NOMO-1 treated with dmso at 0.1 percent for 144 hours (cell line): ENCODE data around the gene MRRF.
"Not testable (repeated sequence)": the region's sequence is repeated elsewhere in the genome, so short reads cannot be mapped to it uniquely, and the experiment has no call there.

Experiments
- DNase-seq: peaks from one replicate; lab custom pipeline; 2025; ENCODE audit not compliant: unreplicated experiment; lab: John Stamatoyannopoulos, UW

Gene MRRF

GRCh38 chr9:122350577-122351355, 86.1 kb downstream of the MRRF start:
- peak; percentile 54 for DNase-seq

GRCh38 chr9:122354536-122355199, 90.0 kb downstream of the MRRF start:
- no peak for DNase-seq

- no peak for DNase-seq
These were observed 90.7 kb downstream of the MRRF start for GRCh38 chr9:122355336-122355875.

- no peak for DNase-seq
These were observed 91.9 kb downstream of the MRRF start for GRCh38 chr9:122356627-122357026.

- DNase-seq: no peak
These were observed 96.2 kb downstream of the MRRF start for GRCh38 chr9:122360891-122361290.

- DNase-seq: not testable (repeated sequence)
These were observed 98.4 kb downstream of the MRRF start for GRCh38 chr9:122363131-122363530.

GRCh38 chr9:122364117-122364782, 99.6 kb downstream of the MRRF start:
- no peak for DNase-seq

GRCh38 chr9:122364783-122365150, 100.1 kb downstream of the MRRF start:
- no peak for DNase-seq

- no peak for DNase-seq
These were observed 101.5 kb downstream of the MRRF start for GRCh38 chr9:122366074-122366660.

- no peak for DNase-seq
These were observed 102.4 kb downstream of the MRRF start for GRCh38 chr9:122367065-122367464.

GRCh38 chr9:122367774-122368460, 103.2 kb downstream of the MRRF start:
- DNase-seq: no peak

GRCh38 chr9:122368642-122369041, 104.0 kb downstream of the MRRF start:
- no peak for DNase-seq

- DNase-seq: peak; percentile 58
These were observed 105.6 kb downstream of the MRRF start for GRCh38 chr9:122370303-122370702.

- peak; percentile 74 for DNase-seq
These were observed 106.4 kb downstream of the MRRF start, which contains the start of gene PTGS1 for GRCh38 chr9:122370869-122371755. PTGS1 (plus strand) TSS chr9:122371024; CDS start chr9:122371085, 61 bp downstream.

GRCh38 chr9:122371846-122372245, 107.2 kb downstream of the MRRF start:
- no peak for DNase-seq

GRCh38 chr9:122372856-122373845, 108.5 kb downstream of the MRRF start:
- no peak for DNase-seq

- DNase-seq: no peak
These were observed 110.3 kb downstream of the MRRF start for GRCh38 chr9:122374885-122375420.

- DNase-seq: no peak
These were observed 112.1 kb downstream of the MRRF start for GRCh38 chr9:122376796-122377195.
